Activated CD8-positive, alpha-beta memory T cell treated with anti-CD3 and anti-CD28 coated beads, Interleukin-2, amount 50 U/mL, for 1 hour (primary cell): ENCODE measurements around the gene BRIX1.
"Not testable (repeated sequence)": the region's sequence is repeated elsewhere in the genome, so short reads cannot be mapped to it uniquely, and the experiment has no call there.

ENCODE experiments used
- DNase-seq: peaks from one replicate; pipeline ENCODE4 v3.0.0-alpha.2; 2020; ENCODE audit errors: extremely low read depth

Gene BRIX1

GRCh38 chr5:34959323-34959722, 43.8 kb downstream of the BRIX1 start:
- DNase-seq: no peak

GRCh38 chr5:34967540-34967939, 52.0 kb downstream of the BRIX1 start:
- DNase-seq: no peak

GRCh38 chr5:34968258-34968657, 52.7 kb downstream of the BRIX1 start:
- DNase-seq: no peak

- no peak for DNase-seq
Measured at GRCh38 chr5:34970552-34970951, 55.0 kb downstream of the BRIX1 start.

GRCh38 chr5:34971655-34972054, 56.1 kb downstream of the BRIX1 start:
- DNase-seq: not testable (repeated sequence)
